ENCODE measurements around the gene HEPACAM.
"Not testable (repeated sequence)": the region's sequence is repeated elsewhere in the genome, so short reads cannot be mapped to it uniquely, and the experiment has no call there.

Gene HEPACAM, protein sequence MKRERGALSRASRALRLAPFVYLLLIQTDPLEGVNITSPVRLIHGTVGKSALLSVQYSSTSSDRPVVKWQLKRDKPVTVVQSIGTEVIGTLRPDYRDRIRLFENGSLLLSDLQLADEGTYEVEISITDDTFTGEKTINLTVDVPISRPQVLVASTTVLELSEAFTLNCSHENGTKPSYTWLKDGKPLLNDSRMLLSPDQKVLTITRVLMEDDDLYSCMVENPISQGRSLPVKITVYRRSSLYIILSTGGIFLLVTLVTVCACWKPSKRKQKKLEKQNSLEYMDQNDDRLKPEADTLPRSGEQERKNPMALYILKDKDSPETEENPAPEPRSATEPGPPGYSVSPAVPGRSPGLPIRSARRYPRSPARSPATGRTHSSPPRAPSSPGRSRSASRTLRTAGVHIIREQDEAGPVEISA

DNA sequence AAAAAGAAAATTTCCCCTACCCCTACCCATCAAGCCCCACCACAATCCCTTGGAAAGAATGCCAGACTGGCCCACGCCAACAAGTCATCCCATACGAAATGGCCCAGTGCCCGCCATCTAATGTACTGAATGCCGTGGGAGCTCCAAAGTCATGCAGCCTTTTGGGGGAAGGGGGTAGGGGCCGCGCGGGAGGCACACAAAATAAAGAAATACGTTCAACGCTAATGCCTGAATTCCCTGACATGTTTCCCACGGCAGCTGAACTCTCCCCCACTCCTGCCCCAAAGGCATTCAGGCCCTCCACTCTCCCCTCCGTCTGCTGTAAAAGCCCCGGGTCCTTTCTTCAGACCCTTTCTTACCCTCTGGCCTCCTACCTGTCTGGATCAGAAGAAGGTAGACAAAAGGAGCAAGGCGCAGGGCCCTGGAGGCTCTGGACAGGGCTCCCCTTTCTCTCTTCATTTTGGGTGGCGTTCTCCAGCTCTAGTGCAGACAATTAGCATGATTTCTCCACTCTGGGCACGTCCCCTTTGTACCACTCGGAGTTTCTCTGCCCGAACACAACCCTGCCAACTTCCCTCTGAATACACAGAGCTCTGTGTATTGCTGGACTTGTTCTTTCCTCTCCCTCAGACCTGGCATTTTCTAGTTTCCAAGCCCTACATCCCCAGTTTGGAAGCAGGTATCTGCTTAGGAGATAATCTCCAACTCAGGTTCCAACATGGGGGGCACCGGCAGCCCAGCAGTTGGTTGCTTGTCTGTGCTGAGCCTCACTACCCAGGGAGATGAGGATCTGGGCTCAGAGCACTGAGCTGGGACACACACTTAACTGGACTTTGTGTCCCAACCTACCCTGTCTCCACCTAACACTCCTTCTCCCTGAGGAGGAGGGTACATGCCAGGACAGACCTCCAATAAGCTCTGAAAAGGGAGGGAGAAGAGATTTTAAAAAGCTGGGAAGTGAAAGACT, at the start of gene HEPACAM:
TSS of gene HEPACAM (minus strand) at position 500 of the 967 bp plus-strand sequence. CDS start at position 459, 41 bp downstream.
- no peak for DNase-seq (ENCODE audit: low spot score)

DNA sequence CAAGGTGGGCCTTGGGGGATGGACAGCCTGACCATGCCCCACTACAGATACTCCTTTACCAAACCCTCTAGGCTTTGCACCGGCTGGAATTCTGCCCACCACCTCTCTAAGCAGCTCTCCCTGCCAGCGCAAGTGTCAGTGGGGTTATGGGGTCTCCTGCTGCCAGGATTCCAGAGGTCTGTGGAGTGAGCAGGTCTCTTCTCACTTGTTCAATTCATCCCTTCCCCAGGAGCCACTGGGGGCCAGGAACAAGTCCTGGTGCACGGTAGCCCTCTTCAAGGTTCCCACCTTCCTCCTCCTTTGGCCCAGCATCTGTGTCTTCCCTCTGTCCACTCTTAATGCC, 48.6 kb upstream of the HEPACAM start:
- DNase-seq (ENCODE audit: low spot score) = no peak

DNA sequence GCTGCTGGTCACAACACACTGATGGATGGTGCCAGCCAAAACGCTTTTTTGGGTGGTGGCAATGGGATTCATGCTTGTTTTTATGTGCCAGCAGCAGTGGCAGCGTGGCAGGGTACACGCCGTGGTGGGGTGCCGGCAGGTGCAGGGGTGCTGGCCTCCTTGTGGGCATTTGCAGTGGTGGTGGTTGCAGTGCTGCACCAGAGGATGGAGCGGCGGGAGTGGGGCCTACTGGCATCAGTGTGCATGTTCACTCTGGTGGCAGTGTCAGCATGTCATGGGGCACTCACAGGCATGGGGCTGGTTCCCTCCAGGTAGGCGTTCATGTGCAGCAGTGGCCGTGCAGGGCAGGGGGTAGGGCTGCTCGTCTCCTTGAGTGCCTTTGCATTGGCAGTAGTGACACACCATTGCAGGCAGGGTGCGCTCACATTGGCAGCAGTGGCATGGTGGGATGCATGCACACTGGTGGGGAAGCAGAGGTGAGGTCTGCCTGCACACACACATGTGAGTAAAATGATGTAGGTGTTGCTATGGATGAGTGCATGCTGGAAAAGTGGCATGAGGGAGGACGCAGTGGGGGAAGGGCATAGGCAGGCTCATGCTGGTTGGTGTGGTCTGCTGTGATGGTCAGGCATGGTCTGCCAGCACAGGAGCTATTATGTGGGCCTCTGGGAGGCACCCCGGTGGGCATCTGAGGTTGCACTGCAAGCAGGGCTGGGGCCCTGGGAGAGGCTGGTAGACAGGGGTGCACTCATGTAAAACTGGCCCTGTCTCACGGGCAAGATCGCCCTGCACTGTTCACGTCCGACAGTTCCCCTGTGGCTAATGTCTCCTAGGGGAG, 48.0 kb upstream of the HEPACAM start:
- no peak for DNase-seq (ENCODE audit: low spot score)

DNA sequence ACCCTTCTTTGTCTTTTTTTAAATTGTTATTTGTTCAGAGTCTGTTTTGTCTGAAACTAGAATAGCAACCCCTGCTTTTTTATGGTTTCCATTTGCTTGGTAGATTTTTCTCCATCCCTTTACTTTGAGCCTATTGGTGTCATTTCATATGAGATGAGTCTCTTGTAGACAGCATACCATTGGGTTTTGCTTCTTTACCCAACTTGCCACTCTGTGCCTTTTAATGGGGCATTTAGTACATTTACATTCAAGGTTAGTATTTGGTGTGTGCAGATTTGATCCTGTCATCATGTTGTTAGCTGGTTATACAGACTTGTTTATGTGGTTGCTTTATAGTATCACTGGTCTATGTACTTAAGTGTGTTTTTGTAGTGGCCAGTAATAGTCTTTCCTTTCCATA, 46.2 kb upstream of the HEPACAM start:
- DNase-seq (ENCODE audit: low spot score) = no peak

DNA sequence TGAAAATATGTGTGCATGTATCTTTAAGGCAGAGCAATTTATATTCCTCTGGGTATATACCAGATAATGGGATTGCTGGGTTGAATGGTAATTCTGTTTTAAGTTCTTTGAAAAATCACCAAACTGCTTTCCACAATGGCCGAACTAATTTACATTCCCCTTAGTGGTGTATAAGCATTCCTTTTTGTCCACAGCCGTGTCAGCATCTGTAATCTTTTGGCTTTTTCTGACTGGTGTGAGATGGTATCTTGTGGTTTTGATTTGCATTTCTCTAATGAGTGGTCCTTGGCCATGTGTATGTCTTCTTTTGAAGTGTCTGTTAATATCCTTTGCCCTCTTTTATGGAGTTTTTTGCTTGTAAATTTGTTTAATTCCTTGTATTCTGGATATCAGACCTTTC, 42.5 kb upstream of the HEPACAM start:
- no peak for DNase-seq (ENCODE audit: low spot score)

DNA sequence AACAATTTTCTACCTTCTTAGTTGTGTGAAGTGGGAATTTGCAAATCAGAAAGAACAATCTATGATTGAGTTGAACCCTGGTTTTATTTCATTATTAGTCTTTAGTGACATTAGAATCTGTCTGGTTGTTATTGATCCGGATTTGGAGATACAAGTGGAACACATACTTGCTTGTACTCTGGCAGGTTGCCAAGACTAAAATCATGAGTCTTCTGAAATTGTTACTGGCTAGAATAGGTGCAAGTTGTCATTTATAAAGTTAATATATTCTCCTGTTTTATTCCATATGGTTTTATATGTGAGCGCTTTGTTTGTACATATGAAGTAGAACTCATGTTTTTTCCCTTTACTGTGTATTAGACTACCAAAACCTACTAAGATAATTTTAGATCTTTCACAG, 41.2 kb upstream of the HEPACAM start:
- DNase-seq (ENCODE audit: low spot score) = no peak

DNA sequence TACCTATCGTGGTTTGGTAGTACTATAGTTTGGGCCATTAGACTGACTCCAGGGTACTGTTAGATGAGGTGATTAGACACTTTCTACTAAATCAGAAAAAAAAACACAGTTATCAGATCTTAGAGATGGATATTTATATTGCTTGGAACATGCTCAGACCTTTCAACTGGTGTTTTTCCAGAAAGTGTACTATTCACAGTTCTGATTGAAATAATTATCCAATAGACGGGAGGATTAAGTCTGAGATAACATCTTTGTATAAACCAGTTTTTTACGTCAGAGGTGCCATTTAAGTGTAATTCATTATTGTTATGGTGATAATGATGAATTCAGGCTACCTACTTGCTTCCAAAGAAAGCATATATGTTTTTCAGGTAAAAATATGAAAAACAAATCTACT, 40.7 kb upstream of the HEPACAM start:
- no peak for DNase-seq (ENCODE audit: low spot score)

DNA sequence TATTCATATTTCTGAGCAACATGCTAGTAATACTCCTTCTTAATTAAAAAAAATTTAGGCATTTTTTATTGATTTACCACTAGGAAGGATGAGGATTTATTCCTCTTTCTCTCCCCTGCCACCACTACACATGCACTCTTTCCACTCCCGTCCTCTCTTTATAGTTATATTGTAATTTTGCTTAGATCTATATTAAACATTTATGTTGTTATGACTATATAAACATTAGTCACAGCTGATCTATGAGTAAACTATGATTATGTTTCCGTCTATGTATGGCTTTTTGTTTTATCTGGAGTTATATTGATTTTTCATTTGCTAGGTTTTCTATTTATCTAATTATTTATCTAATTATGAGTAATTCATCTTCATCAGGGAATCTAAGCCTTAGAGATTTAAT, 36.0 kb upstream of the HEPACAM start:
- no peak for DNase-seq (ENCODE audit: low spot score)

DNA sequence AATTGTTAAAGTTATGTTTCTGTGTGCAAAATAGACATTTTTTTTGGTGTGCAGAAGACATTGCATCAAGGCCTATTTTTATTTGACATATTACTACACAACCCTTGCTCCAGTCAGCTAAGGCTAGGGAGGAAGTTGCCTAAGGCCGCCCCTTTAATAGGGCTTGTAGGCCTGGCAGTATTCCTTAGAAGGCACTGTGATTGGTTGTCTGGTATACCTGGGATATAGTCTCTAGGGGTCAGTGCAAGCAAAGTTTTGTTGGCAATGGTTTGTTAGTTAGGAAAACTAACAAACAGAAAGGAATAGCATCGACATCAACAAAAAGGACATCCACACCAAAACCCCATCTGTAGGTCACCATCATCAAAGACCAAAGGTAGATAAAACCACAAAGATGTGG, 35.1 kb upstream of the HEPACAM start:
- peak; percentile 43 for DNase-seq (ENCODE audit: low spot score)

DNA sequence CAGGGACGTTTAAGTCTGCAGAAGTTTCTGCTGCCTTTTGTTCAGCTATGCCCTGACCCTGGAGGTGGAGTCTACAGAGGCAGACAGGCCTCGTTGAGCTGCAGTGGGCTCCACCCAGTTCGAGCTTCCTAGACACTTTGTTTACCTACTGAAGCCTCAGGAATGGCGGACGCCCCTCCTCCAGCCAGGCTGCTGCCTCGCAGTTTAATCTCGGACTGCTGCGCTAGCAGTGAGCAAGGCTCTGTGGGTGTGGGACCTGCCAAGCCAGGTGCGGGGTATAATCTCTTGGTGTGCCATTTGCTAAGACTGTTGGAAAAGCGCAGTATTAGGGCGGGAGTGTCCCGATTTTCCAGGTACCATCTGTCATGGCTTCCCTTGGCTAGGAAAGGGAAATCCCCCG, 32.4 kb upstream of the HEPACAM start:
- DNase-seq (ENCODE audit: low spot score) = not testable (repeated sequence)

DNA sequence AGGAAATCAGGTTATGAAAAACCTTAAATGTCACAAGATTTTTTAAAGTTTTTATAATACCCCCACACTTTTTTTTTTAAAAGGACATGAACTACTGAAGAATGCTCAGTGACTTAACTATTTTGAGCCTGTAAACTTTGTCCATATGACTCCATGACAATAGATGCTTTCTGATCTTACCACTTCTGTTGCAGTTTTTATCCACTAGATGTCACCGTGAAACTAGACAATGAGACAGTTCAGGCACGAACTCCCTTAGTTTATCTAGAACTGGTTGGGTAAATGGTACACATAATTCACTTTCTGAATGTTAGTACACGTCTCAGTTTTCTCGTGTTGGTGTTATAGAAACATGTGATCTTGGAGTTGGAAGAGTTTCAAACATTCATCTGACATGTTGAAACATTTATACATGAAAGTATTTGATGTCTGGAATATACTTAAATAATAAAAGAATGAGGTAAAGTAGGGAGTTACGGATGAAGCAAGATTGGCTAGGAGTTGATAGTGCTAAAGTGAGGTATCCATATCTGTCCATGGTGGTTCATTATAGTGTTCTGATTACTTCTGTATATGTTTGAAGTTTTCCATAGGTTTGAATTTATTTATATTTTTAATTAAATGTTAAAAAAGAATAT, 26.2 kb upstream of the HEPACAM start:
- peak; percentile 80 for DNase-seq (ENCODE audit: low spot score)

DNA sequence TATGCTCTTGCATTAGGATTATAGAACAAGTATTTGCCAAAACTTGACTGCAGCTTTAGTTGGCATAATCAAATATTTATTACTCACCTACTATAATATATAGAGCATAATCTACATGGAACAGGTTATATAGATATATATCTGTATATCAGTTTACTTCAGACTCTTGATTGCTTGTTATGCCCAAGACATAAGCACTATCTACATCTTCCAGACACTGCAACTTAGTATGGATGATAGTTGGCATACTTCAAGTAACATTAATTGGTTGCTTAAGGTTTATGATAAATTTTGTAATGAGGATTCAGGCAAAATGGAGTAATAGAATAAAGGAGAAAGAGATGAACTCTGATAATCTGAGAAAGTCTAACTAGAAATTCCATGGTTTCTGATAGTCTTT, 19.2 kb upstream of the HEPACAM start:
- no peak for DNase-seq (ENCODE audit: low spot score)

DNA sequence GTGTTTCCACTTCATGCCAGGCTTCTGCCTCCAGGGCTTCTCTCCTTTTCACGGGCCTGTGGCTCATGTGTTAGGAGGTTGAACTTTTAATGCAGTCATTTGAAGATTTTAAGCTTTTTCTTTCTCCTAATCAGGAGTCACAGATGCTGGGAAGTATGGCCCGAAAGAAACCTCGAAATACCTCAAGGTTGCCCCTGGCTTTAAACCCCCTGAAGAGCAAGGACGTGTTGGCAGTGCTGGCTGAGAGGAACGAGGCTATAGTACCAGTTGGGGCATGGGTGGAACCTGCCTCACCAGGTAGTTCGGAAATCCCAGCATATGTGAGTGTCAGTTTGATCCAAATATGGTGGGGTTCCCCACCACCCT, 18.7 kb upstream of the HEPACAM start:
- no peak for DNase-seq (ENCODE audit: low spot score)

DNA sequence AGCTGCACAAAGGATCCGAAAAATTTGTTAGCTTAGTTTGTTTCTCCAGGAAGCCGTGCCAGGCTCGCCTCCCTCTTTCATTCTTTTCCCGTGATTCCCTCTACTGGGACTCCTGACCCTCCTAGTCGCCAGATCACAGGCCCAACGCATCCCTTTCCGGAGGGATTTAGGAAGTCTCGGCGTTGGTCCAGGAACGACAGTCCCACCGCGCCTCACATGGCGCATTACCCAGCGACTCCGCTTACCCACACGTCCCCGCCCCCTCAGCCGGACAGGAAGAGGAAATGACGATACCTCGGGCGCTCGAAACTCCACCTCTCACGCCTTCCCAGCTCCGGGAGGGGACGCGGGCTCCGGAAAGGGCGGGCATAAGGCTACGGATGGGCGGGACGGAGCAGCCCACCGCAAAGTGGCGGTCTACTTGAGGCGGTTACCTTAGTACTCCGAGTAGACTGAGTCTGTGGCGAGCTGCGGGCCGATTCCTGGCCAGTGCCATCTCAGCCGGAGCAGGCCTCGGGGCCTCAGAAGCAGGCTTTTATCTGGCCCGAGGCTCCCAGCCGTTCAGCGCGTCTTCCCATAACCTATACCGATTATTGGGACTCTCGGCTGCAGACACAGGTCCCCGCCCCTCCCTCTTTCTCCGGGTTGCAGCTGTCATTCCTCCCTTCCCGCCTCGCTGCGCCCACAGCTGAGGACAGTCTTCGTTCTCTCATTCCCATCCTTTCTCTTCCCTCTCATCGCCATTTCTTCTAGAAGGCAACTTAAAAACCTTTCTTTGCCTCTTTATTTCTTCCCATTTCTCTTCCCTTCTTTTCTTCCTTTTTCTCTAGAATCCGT, 18.1 kb upstream of the HEPACAM start, which contains the start of gene CCDC15:
TSS of gene CCDC15 (plus strand) at position 450 of the 837 bp plus-strand sequence. CDS start 531 bp downstream, outside the sequence.
- DNase-seq (ENCODE audit: low spot score) = peak; percentile 97

DNA sequence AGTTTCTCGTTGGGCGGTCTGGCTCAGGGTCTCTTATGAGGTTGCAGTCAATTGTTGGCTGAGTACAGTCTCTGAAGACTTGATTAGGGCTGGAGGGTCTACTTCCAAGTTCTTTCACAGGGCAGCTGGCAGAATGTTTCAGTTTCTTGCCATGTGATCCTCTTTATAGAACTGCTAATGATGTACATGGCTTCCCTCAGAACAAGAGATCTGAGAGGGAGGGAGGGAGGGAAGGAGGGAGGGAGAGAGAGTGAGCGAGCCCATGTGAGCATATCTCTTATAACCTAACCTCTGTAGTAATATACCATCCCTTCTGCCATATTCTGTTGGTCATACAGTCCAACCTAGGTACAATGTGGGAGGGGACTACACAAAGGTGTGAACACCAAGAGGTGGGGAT, 15.5 kb upstream of the HEPACAM start:
- DNase-seq (ENCODE audit: low spot score) = no peak

DNA sequence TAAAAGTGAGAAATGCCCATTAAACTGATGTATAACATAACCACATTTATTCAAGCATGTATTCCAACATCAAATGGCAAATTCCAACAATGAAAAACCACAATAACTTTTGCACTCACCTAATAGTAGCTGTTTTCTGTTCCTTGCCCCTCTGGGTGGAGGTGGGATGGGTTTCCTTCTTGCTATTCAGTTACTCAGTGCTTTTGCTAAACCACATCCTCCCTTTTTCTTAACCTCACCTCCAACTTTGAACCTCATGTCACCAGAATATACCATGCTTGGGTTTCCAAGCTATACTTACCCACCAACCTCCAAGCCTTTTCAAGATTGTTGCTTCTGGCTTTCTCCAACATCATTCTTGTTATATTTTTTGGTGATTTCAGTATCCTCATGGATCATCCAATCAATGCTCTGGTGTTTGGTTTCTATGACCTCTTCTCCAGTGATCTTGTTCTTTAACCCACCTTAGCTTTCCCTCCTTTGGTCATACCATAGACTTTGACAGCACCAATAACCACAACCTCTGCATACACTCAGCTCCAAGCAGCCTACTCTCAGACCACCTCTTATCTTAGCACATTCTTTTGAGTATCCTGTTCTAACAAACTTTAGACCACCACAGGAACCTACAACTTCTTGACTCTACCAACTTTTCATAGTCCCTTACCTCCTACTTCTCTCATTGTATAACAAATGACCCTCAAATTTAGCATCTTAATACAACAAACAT, 14.9 kb upstream of the HEPACAM start:
- no peak for DNase-seq (ENCODE audit: low spot score)

DNA sequence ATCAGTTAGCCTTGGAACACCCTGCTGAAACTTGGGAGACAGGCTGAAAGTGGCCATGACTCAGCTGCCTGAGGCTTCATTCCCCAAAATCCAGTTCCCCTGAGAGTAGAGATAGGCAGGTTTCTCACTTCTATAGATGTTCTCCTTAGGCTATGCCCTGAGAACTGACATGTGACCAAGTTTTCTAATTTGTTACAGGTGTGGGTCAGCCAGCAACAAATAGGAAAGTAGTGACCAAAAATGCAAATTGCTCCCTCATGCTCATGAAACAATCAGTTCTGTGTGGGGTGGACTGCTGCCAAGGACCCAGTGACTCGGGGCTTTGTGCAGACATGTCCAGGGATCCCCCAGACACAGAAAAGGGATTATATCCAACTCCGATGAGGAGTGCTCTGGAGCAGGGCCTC, 10.9 kb upstream of the HEPACAM start:
- peak; percentile 35 for DNase-seq (ENCODE audit: low spot score)

DNA sequence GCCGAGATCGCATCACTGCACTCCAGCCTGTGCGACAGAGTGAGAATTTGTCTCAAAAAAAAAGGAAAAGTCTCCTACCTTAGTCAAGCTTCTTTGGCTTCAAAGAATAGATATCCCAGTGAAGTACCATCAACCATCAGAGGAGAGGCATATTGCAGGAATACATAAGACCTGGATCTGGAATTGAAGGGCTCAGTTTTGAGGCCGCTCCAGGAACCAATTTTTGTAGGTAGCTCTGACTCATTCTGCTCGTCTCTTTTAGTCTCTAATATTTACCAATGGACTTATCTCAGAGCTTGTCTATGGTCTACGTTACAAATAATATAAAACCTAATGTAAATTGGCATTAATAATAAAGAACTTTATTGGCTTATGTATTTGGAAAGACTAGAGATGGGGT, 10.0 kb upstream of the HEPACAM start:
- no peak for DNase-seq (ENCODE audit: low spot score)

DNA sequence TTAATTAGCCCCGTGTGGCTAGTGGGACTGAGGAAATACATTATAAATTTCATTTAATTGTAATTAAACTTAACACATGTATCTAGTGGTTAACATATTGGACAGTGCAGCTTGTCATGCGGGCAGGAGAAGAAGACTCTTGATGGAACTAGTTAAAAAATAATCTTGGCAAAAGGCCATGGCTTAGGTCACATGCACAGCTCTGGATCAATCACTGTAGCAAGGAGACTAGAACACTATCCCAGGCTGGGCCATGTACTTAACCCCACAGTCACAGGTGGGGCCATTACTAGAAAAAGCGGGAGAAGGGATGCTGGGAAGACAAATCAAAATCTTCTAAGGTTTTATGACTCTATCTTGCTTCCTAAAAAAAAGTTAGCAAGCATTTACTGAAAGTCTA, 8.7 kb upstream of the HEPACAM start:
- no peak for DNase-seq (ENCODE audit: low spot score)

DNA sequence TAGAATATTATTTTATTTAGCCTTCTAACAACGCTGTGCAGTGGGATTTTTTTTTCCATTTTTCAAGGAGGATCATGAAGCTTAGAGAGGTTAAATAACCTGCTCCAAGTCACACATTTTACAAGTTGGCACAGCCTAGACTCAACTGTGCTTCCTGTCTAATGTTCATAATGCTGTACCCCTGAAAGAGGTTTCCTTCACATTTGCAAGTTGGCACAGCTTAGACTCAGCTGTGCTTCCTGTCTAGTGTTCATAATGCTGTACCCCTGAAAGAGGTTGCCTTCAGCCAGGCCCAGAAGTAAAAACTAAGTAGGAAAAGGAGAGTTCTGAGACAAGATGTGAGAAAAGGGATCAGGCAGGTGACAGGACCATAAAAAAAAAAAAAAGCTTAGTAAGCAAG, 7.9 kb upstream of the HEPACAM start:
- no peak for DNase-seq (ENCODE audit: low spot score)

Data from AG08395 (cell line).